ENCODE data around the gene PHLDB3.
"Not testable (repeated sequence)": the region's sequence is repeated elsewhere in the genome, so short reads cannot be mapped to it uniquely, and the experiment has no call there.

PHLDB3 gene

GRCh38 chr19:43444531-43445287 lies 59.8 kb downstream of the PHLDB3 start:
- DNase-seq (ENCODE audit: low spot score), result no peak

GRCh38 chr19:43444091-43444490 lies 60.5 kb downstream of the PHLDB3 start:
- DNase-seq (ENCODE audit: low spot score), result not testable (repeated sequence)

GRCh38 chr19:43441716-43442115 lies 62.8 kb downstream of the PHLDB3 start:
- DNase-seq (ENCODE audit: low spot score), result no peak

- no peak for DNase-seq (ENCODE audit: low spot score)
Measured at GRCh38 chr19:43439709-43440063, 64.9 kb downstream of the PHLDB3 start.

DNA sequence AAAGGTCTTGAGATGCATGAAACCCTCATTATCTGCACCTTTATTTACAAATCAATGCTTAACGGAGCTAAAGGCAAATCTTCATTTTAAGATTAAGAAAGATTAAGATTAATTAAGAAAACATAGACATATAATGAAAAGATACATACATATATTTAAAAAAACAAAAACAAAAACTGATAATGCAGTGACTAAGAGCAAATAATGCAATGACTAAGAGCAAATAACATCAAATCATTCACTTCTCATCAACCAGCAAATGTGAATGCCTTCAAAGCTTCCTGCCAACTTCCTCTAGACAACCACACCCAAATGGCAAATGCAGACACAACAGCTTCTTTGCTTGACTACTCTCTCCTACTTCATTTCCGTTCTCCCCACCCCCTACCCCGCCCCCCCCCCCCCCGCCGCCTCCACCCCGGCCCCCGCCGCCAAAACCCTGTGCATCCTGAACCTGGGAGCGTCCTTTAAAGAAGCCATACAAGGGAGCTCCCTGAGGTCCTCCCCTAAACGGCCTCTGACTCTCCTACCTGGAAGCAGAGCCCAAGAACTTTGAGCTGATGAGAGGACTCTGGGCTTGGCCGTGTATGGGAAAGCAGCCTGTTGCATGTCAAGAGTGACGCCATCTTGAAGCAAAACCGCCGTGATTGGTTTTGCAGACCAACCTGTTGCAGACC lies 65.4 kb downstream of the PHLDB3 start:
- DNase-seq (ENCODE audit: low spot score), result no peak

GRCh38 chr19:43438291-43439031 lies 66.1 kb downstream of the PHLDB3 start:
- peak; percentile 82 for DNase-seq (ENCODE audit: low spot score)

DNA sequence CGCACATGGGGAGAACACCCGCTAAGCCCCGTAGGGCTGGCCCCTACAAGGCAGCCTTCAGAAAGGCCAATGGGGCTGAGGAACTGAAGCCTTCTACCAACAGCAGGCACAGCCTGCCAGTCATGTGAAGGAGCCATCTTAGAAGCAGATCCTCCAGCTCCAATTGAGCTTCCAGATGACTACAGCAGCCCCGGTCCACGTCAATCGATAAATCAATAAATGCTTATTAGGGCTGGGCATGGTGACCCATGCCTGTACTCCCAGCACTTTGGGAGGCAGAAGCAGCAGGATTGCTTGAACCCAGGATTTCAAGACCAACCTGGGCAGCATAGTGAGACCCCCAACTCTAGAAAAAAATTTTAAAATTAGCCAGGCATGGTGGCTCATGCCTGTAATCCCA lies 66.8 kb downstream of the PHLDB3 start:
- DNase-seq (ENCODE audit: low spot score), result no peak

- not testable (repeated sequence) for DNase-seq (ENCODE audit: low spot score)
Measured at GRCh38 chr19:43437284-43437683, 67.3 kb downstream of the PHLDB3 start.

DNA sequence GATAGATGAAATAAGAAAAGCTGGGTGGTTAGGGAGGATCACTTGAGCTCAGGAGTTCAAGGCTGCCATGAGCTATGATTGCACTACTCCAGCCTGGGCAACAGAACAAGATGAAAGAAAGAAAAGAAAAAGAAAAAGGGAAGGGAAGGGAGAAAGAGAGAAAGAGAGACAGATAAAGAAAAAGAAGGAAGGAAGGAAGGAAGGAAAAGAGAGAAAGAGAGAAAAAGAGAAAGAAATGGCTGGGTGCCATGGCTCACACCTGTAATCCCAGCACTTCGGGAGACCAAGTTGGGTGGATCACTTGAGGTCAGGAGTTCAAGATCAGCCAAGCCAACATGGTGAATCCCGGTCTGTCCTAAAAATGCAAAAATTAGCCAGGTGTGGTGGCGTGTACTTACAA lies 68.8 kb downstream of the PHLDB3 start:
- DNase-seq (ENCODE audit: low spot score), result no peak

DNA sequence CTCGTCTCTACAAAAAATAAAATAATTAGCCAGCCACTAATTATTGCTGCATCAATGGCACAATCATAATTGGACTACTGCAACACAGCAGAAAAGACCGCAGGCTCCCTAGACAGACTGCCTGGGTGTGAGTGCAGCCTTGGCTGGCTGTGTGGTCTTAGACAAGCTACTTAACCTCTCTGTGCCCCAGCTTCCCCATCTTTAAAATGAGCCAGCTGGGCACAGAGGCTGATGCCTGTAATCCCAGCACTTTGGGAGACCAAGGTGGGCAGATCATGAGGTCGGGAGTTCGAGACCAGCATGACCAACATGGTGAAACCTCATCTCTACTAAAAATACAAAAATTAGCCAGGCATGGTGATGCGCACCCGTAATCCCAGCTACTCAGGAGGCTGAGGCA lies 70.9 kb downstream of the PHLDB3 start:
- no peak for DNase-seq (ENCODE audit: low spot score)

DNA sequence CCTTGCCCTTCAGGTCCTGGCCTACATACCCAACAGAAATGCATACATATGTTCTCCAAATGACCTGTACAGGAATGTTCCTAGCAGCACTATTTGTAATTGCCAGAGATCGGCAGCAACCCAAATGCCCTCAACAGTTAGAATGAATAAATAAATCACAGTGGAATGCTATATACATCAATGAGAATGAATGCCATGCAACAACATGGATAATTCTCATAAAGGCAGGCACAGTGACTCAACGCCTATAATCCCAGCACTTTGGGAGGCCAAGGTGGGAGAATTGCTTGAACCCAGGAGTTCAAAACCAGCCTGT lies 71.2 kb downstream of the PHLDB3 start:
- DNase-seq (ENCODE audit: low spot score), result no peak

- no peak for DNase-seq (ENCODE audit: low spot score)
Measured at GRCh38 chr19:43430976-43431375, 73.6 kb downstream of the PHLDB3 start.

- no peak for DNase-seq (ENCODE audit: low spot score)
Measured at GRCh38 chr19:43430142-43430710, 74.3 kb downstream of the PHLDB3 start.

DNA sequence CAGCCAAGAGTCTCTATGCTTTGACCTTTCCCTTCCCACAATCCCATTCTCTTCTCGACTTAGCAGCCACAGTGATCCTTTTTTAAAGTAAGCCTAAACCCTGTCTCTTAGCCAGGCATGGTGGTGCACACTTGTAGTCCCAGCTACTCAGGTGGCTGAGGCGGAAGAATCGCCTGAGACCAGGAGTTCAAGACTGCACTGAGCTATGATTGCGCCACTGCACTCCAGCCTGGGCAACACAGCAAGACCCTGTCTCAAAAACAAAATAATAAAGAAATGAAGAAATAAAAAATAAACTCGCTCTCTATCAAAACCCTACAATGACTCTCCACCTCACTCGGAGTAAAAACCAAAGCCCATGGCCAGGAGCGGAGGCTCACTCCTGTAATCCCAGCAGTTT lies 75.2 kb downstream of the PHLDB3 start:
- no peak for DNase-seq (ENCODE audit: low spot score)

DNA sequence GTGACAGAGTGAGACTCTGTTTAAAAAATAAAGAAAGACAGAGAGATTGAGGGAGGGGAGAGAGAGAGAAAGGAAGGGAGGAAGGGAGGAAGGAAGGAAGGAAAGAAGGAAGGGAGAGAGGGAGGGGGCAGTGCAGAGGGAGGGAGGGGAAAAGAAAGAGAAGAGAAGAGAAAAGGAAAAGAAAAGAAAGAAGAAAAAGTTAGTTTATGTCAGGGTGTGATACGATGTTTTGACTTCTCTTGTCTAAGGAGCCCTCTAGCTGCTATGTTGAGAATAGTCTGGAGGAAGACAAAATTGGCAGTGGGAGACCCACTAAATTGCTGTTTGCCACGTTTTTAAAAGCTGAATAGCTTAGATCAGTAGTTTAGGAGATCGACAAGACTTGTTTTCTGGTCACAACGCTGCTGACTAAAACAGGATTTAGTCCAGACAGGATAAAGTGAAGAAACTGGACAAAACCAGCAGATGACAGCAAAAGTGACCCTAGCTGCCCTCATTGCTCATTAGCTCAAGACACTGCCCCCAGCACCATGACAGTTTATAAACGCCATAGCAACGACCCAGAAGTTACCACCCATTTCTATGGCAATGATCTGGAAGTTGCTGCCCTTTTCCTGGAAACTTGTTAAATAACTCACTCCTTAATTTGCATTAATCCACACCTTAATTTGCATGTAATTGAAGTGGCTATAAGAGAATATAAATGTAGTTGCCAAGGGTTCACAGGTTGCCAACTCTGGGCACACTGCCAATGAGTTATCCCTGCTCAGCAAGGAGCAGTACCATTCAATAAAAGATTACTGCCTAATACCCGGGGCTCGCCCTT lies 78.8 kb downstream of the PHLDB3 start:
- DNase-seq (ENCODE audit: low spot score), result no peak
